HG02623 (cell line): ENCODE measurements around the gene FAM167B.

Experiments
- ATAC-seq: cut with Tn5 transposase; IDR thresholded peaks from one replicate; pipeline ENCODE4 v1.9.1; 2021; ENCODE audit warnings: moderate library complexity; ENCODE audit not compliant: unreplicated experiment

The FAM167B gene

DNA sequence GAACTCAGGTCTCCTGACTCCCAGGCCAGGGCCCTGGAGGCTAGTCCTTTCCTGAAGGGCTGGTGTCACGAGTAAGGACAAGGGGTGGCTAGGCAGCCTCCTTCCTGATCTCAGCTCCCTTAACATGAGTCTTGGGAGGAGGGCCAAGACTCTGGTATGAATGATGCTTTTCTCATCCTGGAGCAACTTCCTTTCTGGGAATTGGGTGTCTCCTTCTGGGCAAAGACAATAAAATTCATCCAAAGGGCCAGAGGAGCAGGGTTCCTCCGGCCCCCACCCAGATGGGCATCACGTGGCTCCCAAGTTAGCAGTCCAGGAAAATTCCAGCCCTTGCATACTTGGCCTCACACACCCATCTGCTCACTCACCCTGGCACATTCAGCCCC, at the start of gene FAM167B:
FAM167B (plus strand) TSS at position 335 of the 386 bp plus-strand sequence. CDS start 200 bp downstream, outside the sequence.
- ATAC-seq: no peak

GRCh38 chr1:32197837-32198236, 49.2 kb upstream of the FAM167B start:
- ATAC-seq: no peak

GRCh38 chr1:32198237-32199042, 48.6 kb upstream of the FAM167B start:
- ATAC-seq: no peak

DNA sequence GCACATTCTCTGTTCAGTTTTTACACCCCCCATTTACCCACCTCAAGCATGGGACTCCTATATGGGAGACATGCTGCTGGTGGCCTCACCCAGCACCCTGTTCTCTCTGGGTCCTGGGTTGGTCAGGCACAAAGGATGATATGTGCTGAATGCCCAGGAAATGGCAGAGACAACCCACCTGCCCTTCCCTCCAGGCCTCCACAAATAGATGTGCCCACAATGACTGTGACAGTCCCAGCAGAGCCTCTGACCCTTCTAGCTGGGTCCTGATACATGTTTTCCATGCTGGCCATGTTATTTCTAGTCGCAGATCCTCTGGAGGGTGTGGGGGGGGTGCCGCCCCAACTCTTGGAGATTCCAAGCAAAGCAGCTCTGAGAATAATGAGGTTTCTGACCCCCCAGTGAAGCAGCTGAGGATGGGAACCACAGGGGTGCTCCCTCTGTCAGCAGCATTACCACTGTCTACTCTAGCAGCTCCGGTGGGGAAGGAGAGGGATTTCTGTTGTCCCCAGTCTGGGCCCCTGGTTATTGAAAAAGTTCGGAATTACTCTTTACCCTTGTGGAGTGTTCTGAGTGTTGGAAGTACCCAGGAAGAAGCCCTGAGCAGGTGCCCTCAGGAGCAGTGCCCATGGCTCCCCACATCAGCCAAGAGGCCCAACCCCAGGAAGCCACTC, 47.8 kb upstream of the FAM167B start:
- ATAC-seq: no peak

DNA sequence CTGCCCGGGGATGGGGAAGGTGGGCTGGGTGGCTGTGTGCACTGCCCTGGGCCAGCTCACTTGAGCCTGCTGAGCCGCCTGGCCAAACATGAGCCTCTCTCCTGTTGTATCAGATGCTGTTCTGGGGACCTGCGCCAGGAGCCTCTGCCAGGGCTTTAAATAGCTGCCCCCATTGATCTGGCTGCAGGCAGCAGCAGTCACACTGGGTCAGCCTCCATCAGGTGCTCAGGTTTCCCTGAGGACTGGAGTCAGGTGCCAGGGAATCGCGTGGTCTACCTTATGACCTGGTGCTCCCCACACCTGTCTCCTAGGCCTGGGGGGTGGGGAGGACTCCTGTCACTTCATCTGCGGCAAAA, 47.3 kb upstream of the FAM167B start:
- ATAC-seq: no peak

DNA sequence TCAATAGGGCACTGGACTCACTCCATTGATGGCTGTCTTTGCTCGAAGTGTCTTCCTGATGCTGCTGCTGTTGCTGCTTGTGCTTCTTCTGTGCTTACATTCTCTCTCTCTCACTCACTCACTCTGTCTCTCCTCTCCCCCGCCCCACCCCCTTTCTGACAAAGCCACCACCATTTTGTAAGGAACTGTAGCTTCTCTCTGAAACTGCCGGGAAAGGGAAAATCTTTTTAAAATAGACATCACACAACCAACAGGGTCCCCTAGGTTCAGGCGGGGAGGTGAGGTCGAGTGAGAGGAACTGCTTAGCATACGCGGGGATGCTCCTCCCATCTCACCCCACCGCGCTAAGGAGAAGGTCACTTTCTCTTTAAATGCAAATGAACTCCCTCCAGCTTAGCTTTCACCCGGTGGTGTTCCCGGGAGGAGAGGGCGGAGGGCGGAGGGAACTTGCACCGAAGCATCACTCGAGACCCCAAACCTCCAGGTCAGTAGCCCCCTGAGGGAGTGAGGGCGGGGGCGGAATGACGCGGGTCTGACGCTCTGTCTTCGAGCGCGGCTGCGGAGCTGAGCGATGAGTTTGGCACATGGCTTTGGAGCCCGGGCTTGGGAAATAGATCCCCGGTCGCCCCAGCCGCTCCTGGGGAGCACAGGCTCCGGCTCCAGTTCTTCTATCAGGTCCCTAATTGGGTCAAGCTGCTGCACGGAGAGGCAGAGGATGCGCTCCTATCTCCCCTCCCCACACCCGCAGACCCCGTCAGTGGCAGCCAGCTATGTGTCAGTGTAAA, 46.6 kb upstream of the FAM167B start, which contains the start of gene CCDC28B:
CCDC28B (plus strand) TSS at position 370 of the 785 bp plus-strand sequence. CDS start 1,341 bp downstream, outside the sequence.
- ATAC-seq: no peak

DNA sequence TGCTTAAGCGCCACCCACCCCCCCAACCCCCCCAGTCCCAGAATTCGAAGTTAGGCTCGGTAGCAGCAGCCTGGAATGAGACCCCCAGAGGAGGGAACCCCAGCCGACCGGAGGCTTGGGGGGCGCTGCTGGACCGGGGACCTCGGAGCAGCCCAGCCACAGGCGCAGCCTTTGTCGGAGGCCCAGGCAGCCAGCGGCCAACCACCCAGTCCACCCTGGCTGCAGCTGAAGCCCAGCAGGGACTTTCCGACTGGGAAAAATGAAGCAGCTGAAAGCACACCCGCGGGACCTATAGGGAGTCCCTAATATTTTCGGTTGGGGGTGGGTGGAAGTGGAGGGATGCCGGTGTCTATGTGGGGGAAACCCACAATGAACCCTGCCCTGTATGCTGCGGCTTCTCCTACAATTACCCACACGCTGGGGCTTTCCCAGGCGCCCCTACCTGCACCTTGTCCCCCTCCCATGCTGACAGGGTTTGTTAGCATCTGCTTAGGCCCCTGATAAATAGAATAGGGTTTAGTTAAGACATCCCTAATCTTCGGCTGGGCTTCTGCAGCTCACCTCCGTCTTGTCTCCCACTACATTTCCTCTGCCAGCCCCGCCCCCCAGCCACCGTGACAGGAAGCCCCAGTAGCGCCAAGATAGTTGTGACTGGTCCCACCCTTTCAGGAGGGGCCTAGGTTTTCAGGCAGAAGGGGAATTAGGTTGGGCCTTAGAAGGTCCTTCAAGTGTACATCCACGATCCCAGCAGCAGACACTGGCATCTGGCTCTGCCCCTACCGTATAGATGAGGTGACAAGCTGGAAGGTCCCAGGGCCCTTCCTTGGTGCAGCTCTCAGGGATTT, 45.8 kb upstream of the FAM167B start:
- ATAC-seq: no peak

DNA sequence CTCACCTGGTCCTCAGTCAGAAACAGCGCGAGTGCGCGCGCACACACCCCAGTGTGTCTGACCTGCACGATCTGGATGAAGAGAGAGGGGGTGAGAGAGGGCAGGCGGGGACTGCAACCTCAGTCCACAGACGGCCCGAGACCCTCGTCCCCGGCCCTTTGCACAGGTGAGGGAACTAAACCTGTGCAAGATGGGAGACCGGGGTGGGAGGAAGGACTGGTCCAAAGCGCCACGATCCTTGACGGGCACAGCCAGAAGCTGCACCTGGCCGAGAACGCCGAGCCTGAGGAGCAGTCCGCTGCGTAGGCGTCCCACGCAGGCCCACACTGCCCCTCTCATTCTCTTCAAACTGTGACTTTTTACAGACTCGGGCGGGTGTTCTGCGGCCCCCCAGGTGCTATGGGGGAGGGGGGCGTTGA, 42.1 kb upstream of the FAM167B start:
- ATAC-seq: no peak

DNA sequence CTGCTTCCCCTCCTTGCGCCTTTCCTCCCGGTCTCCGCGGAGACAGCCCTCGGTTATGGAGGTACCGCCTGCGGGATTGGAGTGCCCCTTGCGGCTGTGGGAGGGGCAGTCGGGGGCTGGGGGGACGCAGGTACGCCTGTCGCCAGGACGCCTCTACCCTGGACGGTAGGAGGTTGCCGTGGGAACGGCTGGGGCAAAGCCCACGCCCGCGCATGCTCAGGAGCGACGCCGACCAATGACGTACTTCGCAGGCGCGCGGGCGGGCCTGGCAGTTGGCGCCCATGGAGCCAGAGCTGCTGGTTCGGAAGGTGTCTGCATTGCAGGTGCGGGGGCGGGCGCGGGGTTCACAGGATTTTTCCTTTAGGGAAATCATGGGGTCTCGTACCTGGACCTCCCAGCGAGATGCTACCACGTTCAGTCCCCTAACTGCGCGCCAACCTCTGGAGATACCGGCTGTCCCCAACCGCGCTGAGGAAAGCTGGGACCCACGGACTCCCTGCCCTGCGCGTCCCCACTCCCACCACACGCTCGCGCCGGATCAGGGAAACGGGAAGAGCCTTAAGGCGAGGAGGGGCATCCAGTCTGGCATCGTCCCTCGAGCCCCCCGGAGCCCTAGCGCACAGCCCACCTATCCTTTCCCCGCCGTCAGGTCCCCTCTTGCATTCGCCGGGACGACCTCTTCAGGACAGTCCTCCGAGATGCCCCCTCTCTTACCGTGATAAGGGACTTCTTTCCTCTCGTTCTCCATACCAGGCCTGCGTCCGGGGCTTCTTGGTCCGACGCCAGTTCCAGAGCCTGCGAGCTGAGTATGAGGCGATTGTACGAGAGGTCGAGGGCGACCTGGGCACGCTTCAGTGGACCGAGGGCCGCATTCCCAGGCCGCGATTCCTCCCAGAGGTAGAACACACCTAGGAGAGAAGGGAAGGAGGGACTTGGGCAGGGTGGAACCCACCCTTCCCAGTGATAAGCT, 41.3 kb upstream of the FAM167B start, which contains the start of gene IQCC:
IQCC (plus strand) TSS at position 271 of the 970 bp plus-strand sequence; CDS start at position 282, 11 bp downstream.
- peak; percentile 54 for ATAC-seq

DNA sequence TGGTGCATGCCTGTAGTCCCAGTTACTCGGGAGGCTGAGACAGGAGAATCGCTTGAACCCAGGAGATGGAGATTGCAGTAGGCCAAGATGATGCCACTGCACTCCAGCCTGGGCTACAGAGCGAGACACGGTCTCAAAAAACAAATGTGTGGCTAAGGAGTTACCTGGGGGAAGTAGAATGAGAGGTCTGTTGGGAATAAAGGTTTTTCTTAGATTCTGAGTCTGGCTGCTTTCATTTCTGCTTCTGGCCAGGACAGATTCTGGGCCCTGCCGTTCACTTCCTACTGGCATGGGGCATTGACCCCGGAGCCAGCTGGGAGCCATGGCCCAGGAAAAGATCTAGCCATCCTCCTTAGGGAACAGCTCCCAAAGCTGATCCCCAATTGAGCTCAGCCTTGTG, 38.6 kb upstream of the FAM167B start:
- no peak for ATAC-seq

DNA sequence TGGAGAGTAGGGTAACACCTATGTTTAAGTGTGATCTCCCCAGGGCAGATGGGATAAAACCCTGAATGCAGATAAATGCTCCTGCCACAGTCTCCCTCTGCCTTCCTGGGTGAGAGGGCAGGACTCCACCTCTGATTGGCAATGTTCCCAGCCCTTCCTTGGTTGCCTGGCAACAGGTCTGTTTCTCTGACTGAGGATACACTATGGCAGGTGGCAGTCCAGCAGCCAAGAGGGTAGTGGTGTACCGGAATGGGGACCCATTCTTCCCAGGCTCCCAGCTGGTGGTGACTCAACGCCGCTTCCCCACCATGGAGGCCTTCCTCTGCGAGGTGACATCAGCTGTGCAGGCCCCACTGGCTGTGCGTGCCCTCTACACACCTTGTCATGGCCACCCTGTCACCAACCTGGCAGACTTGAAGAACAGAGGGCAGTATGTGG, 38.1 kb upstream of the FAM167B start, which contains the start of gene DCDC2B:
DCDC2B (plus strand) TSS at position 199 of the 438 bp plus-strand sequence; CDS start at position 204, 5 bp downstream.
- no peak for ATAC-seq

DNA sequence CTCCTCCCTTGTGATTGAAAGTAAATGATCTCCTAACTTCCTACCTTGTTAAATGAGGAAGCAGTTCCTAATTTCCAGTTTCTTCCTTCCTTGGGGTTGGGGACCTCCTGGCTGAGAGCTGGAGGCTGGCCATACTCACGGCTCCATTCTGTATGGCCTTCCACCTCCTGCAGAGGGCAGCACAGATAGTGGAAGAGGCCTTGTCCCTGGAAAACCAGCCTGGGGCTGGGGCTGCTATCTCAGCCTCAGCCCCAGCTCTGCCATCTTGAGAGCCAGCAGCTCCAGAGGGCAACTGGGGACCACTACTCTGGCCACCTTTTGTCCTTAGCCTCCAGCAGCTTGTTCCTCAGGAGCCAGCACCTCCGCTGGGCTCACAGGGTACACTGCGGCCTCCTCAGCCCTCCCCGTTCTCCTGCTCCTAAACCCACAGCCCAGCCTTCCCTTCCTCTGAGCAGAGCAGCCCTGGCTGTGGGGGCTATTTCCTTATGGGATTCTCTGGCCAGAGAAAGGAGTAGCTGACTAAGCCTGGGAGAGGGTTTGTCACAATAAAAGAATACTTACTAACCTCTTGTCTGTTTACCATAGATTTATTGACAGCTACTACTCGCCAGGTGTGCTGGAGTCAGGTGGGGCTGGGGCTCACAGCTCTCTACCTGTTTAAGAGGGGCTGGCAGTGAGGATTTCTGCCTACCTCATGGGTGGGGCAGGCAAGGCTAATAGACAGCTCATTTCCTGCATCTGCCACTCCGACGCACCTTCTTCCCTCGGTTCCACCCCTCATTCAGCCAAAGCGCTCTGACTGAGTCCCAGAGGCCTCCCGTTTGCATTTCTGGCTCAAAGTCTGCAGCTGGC, 31.2 kb upstream of the FAM167B start:
- no peak for ATAC-seq

DNA sequence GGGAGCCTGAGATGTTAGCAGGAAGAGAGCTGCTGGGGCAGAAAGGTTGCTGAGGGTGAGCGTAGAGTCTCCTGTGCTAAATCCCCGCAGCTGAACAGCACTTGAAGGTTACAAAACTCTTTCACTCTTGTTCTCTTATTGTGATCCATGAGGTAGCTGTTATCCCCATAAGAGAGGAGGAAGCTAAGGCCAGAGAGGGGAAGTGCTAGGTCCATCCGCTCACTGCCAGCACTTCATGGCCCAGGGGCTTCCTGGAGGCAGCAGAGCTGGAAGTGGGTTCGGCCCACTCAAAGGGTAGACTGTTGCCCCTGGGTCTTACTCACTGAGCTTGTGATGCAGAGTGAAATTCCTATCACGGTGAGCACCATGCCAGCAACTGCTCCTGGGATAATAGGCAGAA, 30.5 kb upstream of the FAM167B start:
- no peak for ATAC-seq

DNA sequence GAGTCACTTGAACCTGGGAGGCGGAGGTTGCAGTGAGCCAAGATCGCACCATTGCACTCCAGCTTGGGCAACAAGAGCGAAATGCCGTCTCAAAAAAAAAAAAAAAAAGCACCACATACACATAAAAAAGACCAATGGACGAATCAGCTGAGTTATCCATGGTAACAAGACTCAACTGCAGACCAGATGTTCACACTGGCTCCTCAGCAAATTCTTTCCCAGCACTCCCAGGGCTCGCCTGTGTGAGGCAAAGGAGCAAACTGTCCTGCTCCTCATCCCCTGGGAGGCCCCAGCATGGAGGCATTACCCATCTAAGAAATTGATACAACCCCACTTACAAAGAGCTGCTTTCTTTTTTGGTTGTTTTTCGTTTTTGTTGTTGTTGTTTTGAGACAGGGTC, 28.0 kb upstream of the FAM167B start:
- ATAC-seq: no peak

DNA sequence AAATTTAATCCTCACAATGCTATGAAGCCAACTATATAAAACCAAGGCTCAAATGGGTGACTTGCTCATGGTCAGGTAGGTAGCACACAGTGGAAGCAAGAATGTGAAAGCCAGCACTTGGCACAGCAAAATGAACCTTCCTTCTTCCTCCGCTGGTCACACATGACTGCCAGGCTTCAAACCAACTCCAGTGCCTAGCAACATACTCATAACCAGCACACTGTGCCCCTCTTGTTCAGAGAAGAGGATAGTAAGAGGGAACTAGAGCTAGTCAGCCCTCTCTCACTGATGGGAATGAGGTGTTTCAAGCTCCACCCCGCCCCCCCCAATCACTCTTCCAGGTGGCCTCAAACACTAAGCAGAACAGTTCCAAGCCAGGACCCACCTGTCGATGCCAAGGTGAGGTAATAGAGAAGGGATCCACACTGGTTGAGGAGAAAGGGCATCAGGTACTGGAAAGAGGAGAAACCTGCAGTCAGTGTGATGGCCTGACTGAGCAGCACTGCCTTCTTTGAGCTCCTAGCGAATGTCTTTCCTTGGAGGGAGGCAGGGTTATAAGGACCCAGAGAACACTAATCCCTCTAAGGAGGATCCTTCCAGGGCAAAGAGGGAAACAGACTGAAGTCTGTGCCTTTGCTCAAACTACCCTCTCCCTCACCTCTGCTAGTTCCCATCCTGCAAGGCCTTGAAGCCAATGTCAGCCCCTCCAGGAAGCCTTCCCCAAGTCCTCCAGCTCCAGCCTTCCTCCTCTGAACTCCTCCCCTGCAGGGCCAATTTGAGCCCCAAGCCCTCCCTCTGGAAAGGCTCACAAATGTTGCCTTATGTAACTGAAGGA, 26.1 kb upstream of the FAM167B start:
- no peak for ATAC-seq

- ATAC-seq: no peak
These were observed 25.4 kb upstream of the FAM167B start for GRCh38 chr1:32221581-32221979.
